H1 (cell line): Measurements from ENCODE around the gene VAMP3.

Source experiments
- CEBPB ChIP-seq: IDR thresholded peaks from 2 replicates; pipeline ENCODE4 v1.6.1; 2012; ENCODE audit warnings: low read depth, low read length
- EZH2 ChIP-seq: fragments of 200-600 bp; sonication (generic); IDR thresholded peaks from 2 replicates; pipeline ENCODE4 v1.7.1; 2012; ENCODE audit warnings: low read depth, mild to moderate bottlenecking, moderate library complexity, low read length, inconsistent platforms; ENCODE audit not compliant: severe bottlenecking
- POLR2A ChIP-seq, 2 experiments: IDR thresholded peaks; 1 replicate in 1 of 2; 2 replicates in 1 of 2; pipeline ENCODE4 v1.6.1; 2011; ENCODE audit warnings: low read depth in 2 of 2, low read length in 2 of 2, mild to moderate bottlenecking in 2 of 2; ENCODE audit errors: control extremely low read depth in 1 of 2
- TAF1 ChIP-seq: IDR thresholded peaks from 2 replicates; pipeline ENCODE4 v1.6.1; 2011; ENCODE audit warnings: mild to moderate bottlenecking, low read depth, low read length

- TF ChIP-seq TAF1 = no peak
- no peak for TF ChIP-seq POLR2A (IDR thresholded peaks at IDR 0.05; ENCODE audit: control extremely low read depth in 1 of 2, low read depth in 2 of 2, low read length in 2 of 2)
- TF ChIP-seq CEBPB = no peak
- TF ChIP-seq EZH2 = no peak
Observed at GRCh38 chr1:7795406-7795805, 24.3 kb downstream of the VAMP3 start.
